Activated CD4-positive, alpha-beta T cell treated with anti-CD3 and anti-CD28 coated beads, Interleukin-2, Interleukin-4, amounts not matched to agents 100 ng/mL and 50 ng/mL, durations not matched to agents 16 hours and 8 hours (primary cell): Measurements from ENCODE around the gene PYGB.
"Not testable (repeated sequence)": the region's sequence is repeated elsewhere in the genome, so short reads cannot be mapped to it uniquely, and the experiment has no call there.

Experiments
- DNase-seq: peaks from one replicate; pipeline ENCODE4 v3.0.0-alpha.2; 2020; ENCODE audit warnings: low spot score

PYGB gene

GRCh38 chr20:25249198-25249931, 1.5 kb downstream of the PYGB start:
- DNase-seq: no peak

- DNase-seq: no peak
These were observed 2.6 kb downstream of the PYGB start for GRCh38 chr20:25250508-25250907.

- no peak for DNase-seq
These were observed 3.1 kb downstream of the PYGB start for GRCh38 chr20:25251019-25251418.

- no peak for DNase-seq
These were observed 3.7 kb downstream of the PYGB start for GRCh38 chr20:25251558-25251957.

GRCh38 chr20:25252230-25252651, 4.4 kb downstream of the PYGB start:
- DNase-seq: no peak

GRCh38 chr20:25252686-25253421, 5.0 kb downstream of the PYGB start:
- DNase-seq: no peak

GRCh38 chr20:25253606-25254275, 5.9 kb downstream of the PYGB start:
- DNase-seq: no peak

- no peak for DNase-seq
These were observed 6.7 kb downstream of the PYGB start for GRCh38 chr20:25254571-25254970.

- DNase-seq: no peak
These were observed 7.2 kb downstream of the PYGB start for GRCh38 chr20:25254986-25255680.

- DNase-seq: no peak
These were observed 8.5 kb downstream of the PYGB start for GRCh38 chr20:25256226-25256859.

GRCh38 chr20:25257130-25257529, 9.2 kb downstream of the PYGB start:
- no peak for DNase-seq

GRCh38 chr20:25257756-25258475, 10.0 kb downstream of the PYGB start:
- no peak for DNase-seq

GRCh38 chr20:25258476-25258805, 10.6 kb downstream of the PYGB start:
- DNase-seq: no peak

GRCh38 chr20:25258828-25259227, 10.9 kb downstream of the PYGB start:
- DNase-seq: no peak

- DNase-seq: no peak
These were observed 11.5 kb downstream of the PYGB start for GRCh38 chr20:25259358-25259757.

GRCh38 chr20:25259788-25260254, 11.9 kb downstream of the PYGB start:
- no peak for DNase-seq

- not testable (repeated sequence) for DNase-seq
These were observed 13.0 kb downstream of the PYGB start for GRCh38 chr20:25260770-25261437.

GRCh38 chr20:25269057-25269832, 21.4 kb downstream of the PYGB start:
- no peak for DNase-seq

- DNase-seq: no peak
These were observed 21.9 kb downstream of the PYGB start for GRCh38 chr20:25269833-25270170.

GRCh38 chr20:25270829-25271251, 23.0 kb downstream of the PYGB start:
- DNase-seq: no peak
